ENCODE results near the gene DYNLRB1.

- TF ChIP-seq EZH2 (IDR thresholded peaks at IDR 0.05; ENCODE audit: low read length, unreplicated experiment) (no peak), EZH2phosphoT487 (IDR thresholded peaks at IDR 0.05; ENCODE audit: borderline replicate concordance, low read length) (no peak)
- TF ChIP-seq, protein P1, sequence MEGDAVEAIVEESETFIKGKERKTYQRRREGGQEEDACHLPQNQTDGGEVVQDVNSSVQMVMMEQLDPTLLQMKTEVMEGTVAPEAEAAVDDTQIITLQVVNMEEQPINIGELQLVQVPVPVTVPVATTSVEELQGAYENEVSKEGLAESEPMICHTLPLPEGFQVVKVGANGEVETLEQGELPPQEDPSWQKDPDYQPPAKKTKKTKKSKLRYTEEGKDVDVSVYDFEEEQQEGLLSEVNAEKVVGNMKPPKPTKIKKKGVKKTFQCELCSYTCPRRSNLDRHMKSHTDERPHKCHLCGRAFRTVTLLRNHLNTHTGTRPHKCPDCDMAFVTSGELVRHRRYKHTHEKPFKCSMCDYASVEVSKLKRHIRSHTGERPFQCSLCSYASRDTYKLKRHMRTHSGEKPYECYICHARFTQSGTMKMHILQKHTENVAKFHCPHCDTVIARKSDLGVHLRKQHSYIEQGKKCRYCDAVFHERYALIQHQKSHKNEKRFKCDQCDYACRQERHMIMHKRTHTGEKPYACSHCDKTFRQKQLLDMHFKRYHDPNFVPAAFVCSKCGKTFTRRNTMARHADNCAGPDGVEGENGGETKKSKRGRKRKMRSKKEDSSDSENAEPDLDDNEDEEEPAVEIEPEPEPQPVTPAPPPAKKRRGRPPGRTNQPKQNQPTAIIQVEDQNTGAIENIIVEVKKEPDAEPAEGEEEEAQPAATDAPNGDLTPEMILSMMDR (conservative IDR thresholded peaks at IDR 0.05; ENCODE audit: low read depth, low read length) = no peak
Measured at GRCh38 chr20:34544109-34544796, 28.0 kb downstream of the DYNLRB1 start.
